K562 (cell line): ENCODE data around the gene MAGI2. TPM values are rescaled to one million over a fixed set of nuclear protein-coding genes. Genes with fewer than 3 reads are reported as not detected.
A peak's percentile ranks its signal among the peaks of the same experiment; 100 is the strongest.

Experiments used
- ATAC-seq: fragments of 200-7000 bp; cut with Tn5 transposase; 3 replicates; pipeline ENCODE4 v1.9.1; 2020; ENCODE audit warnings: moderate library complexity
- BruUV-seq: library from RNA; stranded (reverse); fragments of 400-500 nt; replicated peaks from 2 replicates; lab custom pipeline; 2021; lab: Mats Ljungman, UMichigan
- CTCF ChIA-PET: fragments of 300-600 bp; formaldehyde crosslinking; extraction: SDS; loops from one replicate; lab custom pipeline; 2021; ENCODE audit warnings: low intra/inter-chr PET ratio; lab: Yijun Ruan, JAX
- POLR2A ChIA-PET: fragments of 300-600, 350-650 bp; sonication (Branson Sonifier 250); formaldehyde crosslinking; extraction: SDS; loops from one replicate; lab custom pipeline; 2021; ENCODE audit warnings: antibody characterized with exemption, inconsistent platforms; lab: Yijun Ruan, JAX
- DNase-seq, 4 experiments: peaks; one replicate each; pipeline versions ENCODE4 v3.0.0 to v3.0.0-alpha.2; 2011 to 2018; ENCODE audit warnings: low spot score in 3 of 4, mixed read lengths in 3 of 4; ENCODE audit errors: extremely low read depth in 1 of 4
- FAIRE-seq: peaks from 2 replicates; lab custom pipeline; 2011; peaks lifted over from hg19 to GRCh38; lab: Jason Lieb, UNC
- H2AFZ ChIP-seq: 2 replicates; pipeline ENCODE4 v1.6.0; 2011; ENCODE audit warnings: low read depth, low read length, control low read depth, inconsistent platforms
- H3K27ac ChIP-seq: fragments of 200-600 bp; 3 replicates; pipeline ENCODE4 v1.8.0; 2011; ENCODE audit warnings: low read depth, mild to moderate bottlenecking, control low read depth, inconsistent platforms, low read length, moderate library complexity, mixed read lengths; ENCODE audit errors: extremely low read depth
- H3K27me3 ChIP-seq, 2 experiments: fragments of 300-600 bp in 1 of 2; 2 replicates in 1 of 2; 3 replicates in 1 of 2; pipeline versions ENCODE4 v1.6.0 to v1.8.0; 2011; ENCODE audit warnings: inconsistent platforms in 2 of 2, low read length in 2 of 2, mild to moderate bottlenecking in 1 of 2, mixed read lengths in 1 of 2, moderate library complexity in 1 of 2; ENCODE audit not compliant: control insufficient read depth in 2 of 2, insufficient read depth in 2 of 2
- H3K36me3 ChIP-seq: fragments of 300-600 bp; 3 replicates; pipeline ENCODE4 v1.8.0; 2011; ENCODE audit warnings: mild to moderate bottlenecking, low read length, inconsistent platforms; ENCODE audit not compliant: control insufficient read depth, insufficient read depth
- H3K4me1 ChIP-seq, 2 experiments: fragments of 200-600 bp in 1 of 2; replicated peaks in 1 of 2; 2 replicates in 1 of 2; 3 replicates in 1 of 2; pipeline versions ENCODE4 v1.5.1 to v1.8.0; 2011; ENCODE audit warnings: inconsistent platforms in 2 of 2, low read length in 2 of 2, mild to moderate bottlenecking in 1 of 2, mixed read lengths in 1 of 2, moderate library complexity in 1 of 2; ENCODE audit not compliant: control insufficient read depth in 2 of 2, insufficient read depth in 2 of 2
- H3K4me2 ChIP-seq: 2 replicates; pipeline ENCODE4 v1.6.1; 2011; ENCODE audit warnings: low read length, control low read depth, inconsistent platforms, mixed read lengths; ENCODE audit not compliant: insufficient read depth
- H3K4me3 ChIP-seq: fragments of 200-600 bp; sonication (generic), shearing (Covaris generic); 2 replicates; pipeline ENCODE4 v1.5.1; 2016; ENCODE audit warnings: control low read depth, inconsistent platforms
- H3K79me2 ChIP-seq: fragments of 200-600 bp; 3 replicates; pipeline ENCODE4 v1.8.0; 2011; ENCODE audit warnings: low read length, inconsistent platforms; ENCODE audit not compliant: control insufficient read depth, insufficient read depth
- H3K9ac ChIP-seq, 2 experiments: 2 replicates each; pipeline versions ENCODE4 v1.6.0 to v1.6.1; 2011; ENCODE audit warnings: low read depth in 2 of 2, low read length in 2 of 2, control low read depth in 1 of 2, inconsistent platforms in 1 of 2, mild to moderate bottlenecking in 1 of 2, mixed read lengths in 1 of 2; ENCODE audit not compliant: insufficient read depth in 1 of 2
- H3K9me1 ChIP-seq: one replicate; pipeline ENCODE4 v1.6.0; 2011; ENCODE audit warnings: inconsistent platforms, mild to moderate bottlenecking, low read length, moderate library complexity; ENCODE audit not compliant: control insufficient read depth, insufficient read depth
- H3K9me3 ChIP-seq: replicated peaks from 2 replicates; pipeline ENCODE4 v1.5.1; 2011; ENCODE audit warnings: low read depth, low read length, inconsistent platforms; ENCODE audit not compliant: control insufficient read depth, insufficient read depth
- H4K20me1 ChIP-seq: replicated peaks from 2 replicates; pipeline ENCODE4 v1.6.1; 2011; ENCODE audit warnings: low read length, inconsistent platforms, mixed read lengths; ENCODE audit not compliant: control insufficient read depth, insufficient read depth
- ARID1B ChIP-seq: fragments of 450-650 bp; IDR thresholded peaks from 2 replicates; pipeline ENCODE4 v1.6.1; 2016; ENCODE audit warnings: antibody characterized with exemption, mild to moderate bottlenecking, inconsistent platforms
- CBFA2T2 ChIP-seq: fragments of 450-650 bp; conservative IDR thresholded peaks from 2 replicates; pipeline ENCODE4 v1.6.1; 2017; ENCODE audit warnings: mild to moderate bottlenecking
- CBFA2T3 ChIP-seq: fragments of 450-650 bp; IDR thresholded peaks from 2 replicates; pipeline ENCODE4 v1.6.1; 2017
- ETV5 ChIP-seq: sonication (generic); formaldehyde crosslinking; IDR thresholded peaks from 2 replicates; pipeline ENCODE4 v1.4.0; 2020; ENCODE audit warnings: low read depth, mild to moderate bottlenecking, missing genetic modification reagents
- NCOR1 ChIP-seq: fragments of 450-650 bp; IDR thresholded peaks from 2 replicates; pipeline ENCODE4 v1.6.1; 2016; ENCODE audit warnings: mild to moderate bottlenecking, moderate library complexity
- POU5F1 ChIP-seq: fragments of 150-350 bp; IDR thresholded peaks from 2 replicates; pipeline ENCODE4 v1.6.1; 2014; ENCODE audit warnings: borderline replicate concordance, low read length, low read depth, mild to moderate bottlenecking; ENCODE audit not compliant: partially characterized antibody
- SOX6 ChIP-seq: fragments of 450-650 bp; IDR thresholded peaks from 2 replicates; pipeline ENCODE4 v1.6.1; 2014; ENCODE audit warnings: mild to moderate bottlenecking
- SPI1 ChIP-seq: IDR thresholded peaks from 2 replicates; pipeline ENCODE4 v1.6.1; 2011; ENCODE audit warnings: low read depth, low read length, control low read depth, borderline replicate concordance
- TAL1 ChIP-seq: fragments of 450-650 bp; IDR thresholded peaks from 2 replicates; pipeline ENCODE4 v1.6.1; 2016; ENCODE audit warnings: mild to moderate bottlenecking
- TCF3 ChIP-seq: sonication (generic); formaldehyde crosslinking; IDR thresholded peaks from 2 replicates; pipeline ENCODE4 v1.4.0; 2020; ENCODE audit warnings: mild to moderate bottlenecking, missing genetic modification reagents
- TEAD4 ChIP-seq, 2 experiments: sonication (generic) in 1 of 2; formaldehyde crosslinking in 1 of 2; IDR thresholded peaks; 2 replicates each; pipeline versions ENCODE4 v1.6.1 to v1.8.0; 2012 to 2022; ENCODE audit warnings: borderline replicate concordance in 1 of 2, inconsistent platforms in 1 of 2, low read length in 1 of 2, mild to moderate bottlenecking in 1 of 2, missing genetic modification reagents in 1 of 2
- ZNF766 ChIP-seq: fragments of 200-800 bp; sonication (Bioruptor generic); conservative IDR thresholded peaks from 2 replicates; pipeline ENCODE4 v1.6.1; 2016; ENCODE audit warnings: missing genetic modification characterization, missing compliant biosample characterization
- WGBS: fragments of 100-300 bp; shearing (Covaris generic); methylation state at CpG from one replicate; pipeline ENCODE4 v1.1.6; 2016; ENCODE audit warnings: low coverage, mixed read lengths; ENCODE audit not compliant: insufficient coverage; ENCODE audit errors: missing lambda C conversion rate; 5-methylcytosine and 5-hydroxymethylcytosine counted together
- in situ Hi-C: fragments of 300-500 bp; cut with MboI; formaldehyde crosslinking; loops from 4 replicates; pipeline ENCODE4 v1.15.0; 2018; ENCODE audit warnings: inconsistent platforms, mixed read lengths
- intact Hi-C: fragments of 100-400 bp; cut with micrococcal nuclease; formaldehyde crosslinking; loops from 2 replicates; pipeline ENCODE4 v1.14.2; 2022
- polyA plus RNA-seq, 8 experiments: library from polyadenylated mRNA; depleted of rRNA in 4 of 8; stranded (reverse) in 5 of 8; unstranded in 3 of 8; fragments of >200 nt; fragmentation: Nextera tagmentation in 2 of 8; fragmentation: Illumina TruSeq in 1 of 8; extraction: Ambion mirVana in 2 of 8; extraction: Trizol in 1 of 8; gene quantifications; 2 replicates each; pipeline versions ENCODE4 v1.2.1 to v1.2.3, GENCODE V29; 2011 to 2014; ENCODE audit warnings: inconsistent platforms in 1 of 8, missing spikeins in 1 of 8
- total RNA-seq, 7 experiments: library from RNA; depleted of rRNA in 6 of 7; stranded (reverse); fragments of >200 nt in 6 of 7; fragmentation: Illumina TruSeq in 2 of 7; extraction: Trizol in 2 of 7; gene quantifications; 2 replicates each; pipeline versions ENCODE4 v1.2.1 to v1.2.3, GENCODE V29; 2011 to 2021; ENCODE audit warnings: low replicate concordance in 1 of 7
- TF ChIP-seq, protein P1 (sequence below): fragments of 200-800 bp; sonication (Bioruptor generic); IDR thresholded peaks from 2 replicates; pipeline ENCODE4 v1.6.1; 2017; ENCODE audit warnings: missing genetic modification characterization, missing compliant biosample characterization

MAGI2 gene
- total and polyA plus RNA-seq, 9 of the 15 experiments (the other 6 are each of a cell fraction or from before 2014, with no cell fraction given): 0.27 to 1.4 (median 0.70) TPM

DNA sequence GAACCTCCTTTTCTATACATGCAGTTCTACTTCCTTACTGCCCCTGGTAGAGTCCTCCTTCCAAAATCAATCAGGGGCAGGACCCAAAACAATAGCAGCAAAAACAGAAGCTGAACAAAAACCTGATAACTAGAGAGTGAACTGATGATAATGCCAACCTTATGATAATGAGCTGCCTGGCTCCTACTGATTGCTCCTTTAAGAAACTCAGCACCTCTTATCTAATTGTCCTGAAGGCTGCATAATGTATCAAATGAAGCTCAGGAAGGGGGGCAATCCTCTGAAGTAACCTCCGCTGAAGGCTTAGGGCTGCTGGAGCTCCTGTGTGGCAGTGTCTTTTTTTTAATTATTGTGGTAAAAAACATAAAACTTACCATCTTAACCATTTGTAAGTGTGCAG is 1397.9 kb downstream of the MAGI2 start:
- 0% methylated on average over 1 of the region's 1 CpG for WGBS
- H3K27ac ChIP-seq: no peak overlapping the region
- no peaks in the 10 kb centered on the region for H3K79me2 ChIP-seq
- H3K4me3 ChIP-seq: no peak overlapping the region
- no TSS peak for BruUV-seq
- H2AFZ ChIP-seq: no peak overlapping the region
- DNase-seq: no peak
- TF ChIP-seq TEAD4 (IDR thresholded peaks at IDR 0.05; ENCODE audit: low read length) (peak; percentile 30; the same call in 1 of the 2 replicates), TEAD4 (CRISPR knock-in tag; IDR thresholded peaks at IDR 0.05; ENCODE audit: borderline replicate concordance) (no peak), CBFA2T2 (peak; percentile 33), TCF3 (peak; percentile 26; the same call in 1 of the 2 replicates), NCOR1 (peak; percentile 36; the same call in 1 of the 2 replicates), ZNF766 (no peak), TAL1 (peak; percentile 43), SPI1 (no peak), POU5F1 (no peak), CBFA2T3 (peak; percentile 66), ETV5 (no peak), SOX6 (peak; percentile 32; the same call in 1 of the 2 replicates), ARID1B (peak; percentile 31; the same call in 1 of the 2 replicates)
- TF ChIP-seq, protein P1, sequence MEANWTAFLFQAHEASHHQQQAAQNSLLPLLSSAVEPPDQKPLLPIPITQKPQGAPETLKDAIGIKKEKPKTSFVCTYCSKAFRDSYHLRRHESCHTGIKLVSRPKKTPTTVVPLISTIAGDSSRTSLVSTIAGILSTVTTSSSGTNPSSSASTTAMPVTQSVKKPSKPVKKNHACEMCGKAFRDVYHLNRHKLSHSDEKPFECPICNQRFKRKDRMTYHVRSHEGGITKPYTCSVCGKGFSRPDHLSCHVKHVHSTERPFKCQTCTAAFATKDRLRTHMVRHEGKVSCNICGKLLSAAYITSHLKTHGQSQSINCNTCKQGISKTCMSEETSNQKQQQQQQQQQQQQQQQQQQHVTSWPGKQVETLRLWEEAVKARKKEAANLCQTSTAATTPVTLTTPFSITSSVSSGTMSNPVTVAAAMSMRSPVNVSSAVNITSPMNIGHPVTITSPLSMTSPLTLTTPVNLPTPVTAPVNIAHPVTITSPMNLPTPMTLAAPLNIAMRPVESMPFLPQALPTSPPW: peak; percentile 48; the same call in 1 of the 2 replicates
- TF ChIP-seq, all 486 proteins: peak for 9
- H3K27me3 ChIP-seq: peaks cover 8 to 15% of the 10 kb centered on the region in 2 experiments; a peak in 3 of 5 replicates
- in situ Hi-C loops (no loop called here), intact Hi-C loops (no loop called here)
- no peak overlapping the region for H3K9ac ChIP-seq
- H3K36me3 ChIP-seq: no peaks in the 10 kb centered on the region
- FAIRE-seq (no peak), ATAC-seq (no peak)
- POLR2A ChIA-PET: interaction anchor here (0.6 kb wide), 1 partner anchor 638 kb away, joined by 3 read pairs; no protein-coding TSS in a partner anchor
- CTCF ChIA-PET: no interaction called here
- no peaks in the 10 kb centered on the region for H4K20me1 ChIP-seq
- no peaks in the 10 kb centered on the region for H3K9me3 ChIP-seq
- no peak overlapping the region for H3K4me2 ChIP-seq
- no peaks in the 10 kb centered on the region for H3K9me1 ChIP-seq
- H3K4me1 ChIP-seq: no peaks in the 10 kb centered on the region
